Smooth muscle cell (in vitro differentiated cells): ENCODE measurements around the gene CDRT15. TPM values are rescaled to one million over a fixed set of nuclear protein-coding genes. Genes with fewer than 3 reads are reported as not detected.
"Not testable (repeated sequence)": the region's sequence is repeated elsewhere in the genome, so short reads cannot be mapped to it uniquely, and the experiment has no call there.

ENCODE experiments used
- DNase-seq: peaks from one replicate; lab custom pipeline; 2025; ENCODE audit not compliant: unreplicated experiment; lab: John Stamatoyannopoulos, UW
- H2AFZ ChIP-seq: fragments of 200-600 bp; sonication (generic); 2 replicates; pipeline ENCODE4 v1.6.0; 2016; ENCODE audit warnings: antibody characterized with exemption, low read depth, mild to moderate bottlenecking
- H3F3A ChIP-seq: fragments of 200-600 bp; sonication (generic); 2 replicates; pipeline ENCODE4 v1.6.0; 2017; ENCODE audit warnings: antibody characterized with exemption, low read depth
- H3K27ac ChIP-seq: fragments of 200-600 bp; sonication (generic); 2 replicates; pipeline ENCODE4 v1.5.1; 2016; ENCODE audit warnings: low read depth, mild to moderate bottlenecking
- H3K27me3 ChIP-seq: fragments of 200-600 bp; sonication (generic); 2 replicates; pipeline ENCODE4 v1.6.1; 2016; ENCODE audit warnings: low read depth, mild to moderate bottlenecking
- H3K36me3 ChIP-seq: fragments of 200-600 bp; sonication (generic); 2 replicates; pipeline ENCODE4 v1.5.1; 2016; ENCODE audit warnings: low read depth
- H3K4me1 ChIP-seq: fragments of 200-600 bp; sonication (generic); 2 replicates; pipeline ENCODE4 v1.5.1; 2016; ENCODE audit warnings: low read depth
- H3K4me2 ChIP-seq: fragments of 200-600 bp; sonication (generic); 2 replicates; pipeline ENCODE4 v1.6.0; 2016; ENCODE audit warnings: mild to moderate bottlenecking
- H3K4me3 ChIP-seq: fragments of 200-600 bp; sonication (generic); 2 replicates; pipeline ENCODE4 v1.5.1; 2016; ENCODE audit warnings: mild to moderate bottlenecking
- H3K79me2 ChIP-seq: fragments of 200-600 bp; sonication (generic); 2 replicates; pipeline ENCODE4 v1.6.0; 2016; ENCODE audit warnings: low read depth, mild to moderate bottlenecking
- H3K9ac ChIP-seq: fragments of 200-600 bp; sonication (generic); 2 replicates; pipeline ENCODE4 v1.6.0; 2016; ENCODE audit warnings: low read depth
- H3K9me3 ChIP-seq: fragments of 200-600 bp; sonication (generic); replicated peaks from 2 replicates; pipeline ENCODE4 v1.5.1; 2016; ENCODE audit warnings: low read depth
- H4K20me1 ChIP-seq: fragments of 200-600 bp; sonication (generic); 2 replicates; pipeline ENCODE4 v1.6.0; 2016; ENCODE audit warnings: low read depth
- CTCF ChIP-seq: fragments of 200-600 bp; sonication (generic); IDR thresholded peaks from 2 replicates; pipeline ENCODE4 v1.5.1; 2017; ENCODE audit warnings: borderline replicate concordance, mild to moderate bottlenecking, antibody characterized with exemption; ENCODE audit not compliant: insufficient read depth, poor library complexity, severe bottlenecking
- WGBS: methylation state at CpG from one replicate; pipeline ENCODE4 v1.1.7; 2016; ENCODE audit warnings: low lambda C conversion rate; 5-methylcytosine and 5-hydroxymethylcytosine counted together
- polyA plus RNA-seq: library from polyadenylated mRNA; unstranded; fragments of >200 nt; fragmentation: Nextera tagmentation; extraction: Ambion mirVana; gene quantifications from 2 replicates; pipeline ENCODE4 v1.2.1, GENCODE V29; 2016
- total RNA-seq: library from RNA; depleted of rRNA; stranded (reverse); fragments of >200 nt; gene quantifications from 2 replicates; pipeline ENCODE4 v1.2.3, GENCODE V29; 2014

The CDRT15 gene
- total RNA-seq (not detected in 2 replicates), polyA plus RNA-seq (not detected in 2 replicates)

DNA sequence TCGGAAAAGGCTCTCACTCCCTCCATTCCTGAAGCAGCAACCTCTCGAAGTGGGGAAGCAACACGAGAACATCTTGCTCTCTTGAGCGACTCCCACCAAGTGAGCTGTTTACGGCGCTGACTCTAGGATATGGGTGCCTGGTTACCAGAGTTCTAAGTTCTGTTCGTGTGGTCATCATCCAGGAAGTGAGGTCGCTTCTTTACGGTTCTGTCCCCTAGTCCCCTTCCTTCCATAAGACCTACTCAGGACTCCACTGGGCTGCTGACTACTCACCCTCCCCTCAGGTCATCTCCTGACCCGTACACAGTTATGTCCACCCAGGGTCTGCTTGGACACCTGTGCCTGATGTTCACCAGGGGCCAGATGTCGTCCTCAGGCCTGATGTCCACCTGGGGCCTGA lies at the start of gene CDRT15:
TSS of gene CDRT15 (minus strand) at position 101 of the 400 bp plus-strand sequence. CDS start at position 72, 29 bp downstream.
- not testable (repeated sequence) for H3K4me2 ChIP-seq, H3K4me3 ChIP-seq
- WGBS, result 97% methylated on average over 11 of the region's 11 CpGs

DNA sequence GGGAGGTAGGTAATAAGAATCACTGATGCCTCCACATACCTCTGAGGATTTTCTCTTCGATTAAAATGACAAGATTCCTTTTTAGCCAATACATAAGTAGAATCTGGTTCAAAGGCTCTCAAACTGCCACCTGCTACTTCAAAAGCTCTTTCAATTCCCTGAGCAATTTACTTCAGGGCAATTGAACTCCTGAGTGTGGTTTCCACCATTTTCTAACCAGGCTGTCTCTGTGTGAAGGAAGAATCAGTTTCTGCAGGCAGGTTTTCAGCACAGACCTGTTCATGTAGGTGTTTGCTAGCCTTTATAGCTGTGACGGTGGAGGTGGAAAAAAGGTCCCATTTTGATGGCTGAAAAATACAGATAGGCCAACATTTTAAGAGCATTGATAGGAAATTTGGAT lies 46.1 kb upstream of the CDRT15 start:
- Histone ChIP-seq H2AFZ (no peak overlapping the region), H4K20me1 (no peaks in the 10 kb centered on the region), H3K9ac (no peak overlapping the region), H3K4me1 (no peaks in the 10 kb centered on the region), H3K4me2 (no peak overlapping the region), H3K9me3 (no peaks in the 10 kb centered on the region), H3K27me3 (peaks cover 10% of the 10 kb centered on the region), H3K4me3 (no peak overlapping the region), H3F3A (no peaks in the 10 kb centered on the region), H3K79me2 (no peaks in the 10 kb centered on the region), H3K36me3 (no peaks in the 10 kb centered on the region), H3K27ac (no peak overlapping the region)
- TF ChIP-seq CTCF, result no peak
- WGBS, result 83% methylated on average over 2 of the region's 2 CpGs
- no peak for DNase-seq

More for the DNA sequence above, at the start of gene CDRT15:
- H3K36me3 ChIP-seq, H3K4me1 ChIP-seq, H3K27me3 ChIP-seq, H2AFZ ChIP-seq, H3K79me2 ChIP-seq, H3F3A ChIP-seq, H3K9me3 ChIP-seq, H4K20me1 ChIP-seq, H3K27ac ChIP-seq, DNase-seq, H3K9ac ChIP-seq: not testable (repeated sequence)

DNA sequence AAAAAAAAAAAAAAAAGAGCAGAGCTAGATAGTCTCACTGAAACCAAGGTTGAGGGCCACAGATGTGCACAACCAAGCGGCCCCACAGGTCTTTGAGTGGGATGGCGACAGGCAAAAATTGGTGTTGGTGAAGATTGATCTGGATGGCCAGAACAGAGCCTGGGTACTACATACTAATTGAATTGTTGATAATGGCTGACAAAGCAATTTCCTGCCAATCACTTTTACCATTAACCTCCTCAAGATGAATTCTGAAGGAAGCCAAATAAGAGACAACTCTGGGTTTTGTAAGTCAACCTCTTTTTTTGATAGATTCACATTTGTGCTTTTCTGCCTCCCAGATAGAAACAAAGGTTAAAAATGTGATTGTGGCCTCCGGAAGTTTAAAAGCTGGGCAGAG lies 44.9 kb upstream of the CDRT15 start:
- Histone ChIP-seq H3K36me3 (no peaks in the 10 kb centered on the region), H3K4me1 (no peaks in the 10 kb centered on the region), H4K20me1 (no peaks in the 10 kb centered on the region), H3K27ac (no peak overlapping the region), H3K79me2 (no peaks in the 10 kb centered on the region), H3K4me3 (no peak overlapping the region), H3K4me2 (no peak overlapping the region), H3F3A (no peaks in the 10 kb centered on the region), H3K9ac (no peak overlapping the region), H3K9me3 (no peaks in the 10 kb centered on the region), H3K27me3 (peaks cover 10% of the 10 kb centered on the region), H2AFZ (no peak overlapping the region)
- WGBS, result 67% methylated on average over 3 of the region's 3 CpGs
- DNase-seq, result no peak
- no peak for TF ChIP-seq CTCF

DNA sequence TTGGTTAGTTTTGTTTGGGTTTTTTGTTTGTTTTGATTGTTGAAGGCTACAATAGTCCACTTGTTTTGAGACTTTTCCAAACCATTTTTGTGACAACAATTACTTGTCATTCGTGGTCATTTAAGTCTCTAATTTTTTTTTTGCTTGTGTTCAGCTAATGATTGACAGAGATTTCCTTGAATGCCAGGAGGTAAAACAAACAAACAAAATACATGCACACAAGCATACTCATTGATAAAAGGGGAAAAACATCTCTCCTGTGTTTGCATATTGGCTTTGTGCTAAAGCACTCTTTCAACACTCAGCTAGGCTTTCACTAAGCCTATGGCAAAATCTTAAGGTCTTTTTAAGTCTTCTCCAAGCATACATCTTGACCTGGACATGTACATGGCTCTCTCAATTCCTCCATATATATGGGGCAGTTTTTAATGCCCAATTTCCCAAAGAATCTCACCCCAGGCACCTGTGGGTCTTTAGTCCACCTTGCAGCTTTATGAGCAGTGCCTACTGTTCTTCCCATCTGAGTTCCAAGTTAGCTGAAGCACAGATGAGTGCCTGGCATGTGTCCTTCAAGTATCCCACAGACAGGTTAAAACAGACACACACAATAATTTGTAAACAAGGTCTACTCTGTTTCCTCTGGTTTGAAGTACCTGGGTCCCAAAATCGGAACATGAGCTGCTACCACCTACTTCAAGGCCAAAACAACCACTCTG lies 40.0 kb upstream of the CDRT15 start:
- Histone ChIP-seq H3K4me2 (no peak overlapping the region), H3K4me3 (no peak overlapping the region)

More for the DNA sequence above, 40.0 kb upstream of the CDRT15 start:
- Histone ChIP-seq H3K4me1 (no peaks in the 10 kb centered on the region), H3K27ac (no peak overlapping the region), H3F3A (no peaks in the 10 kb centered on the region), H4K20me1 (no peaks in the 10 kb centered on the region), H3K9me3 (no peaks in the 10 kb centered on the region), H3K9ac (no peak overlapping the region), H3K79me2 (no peaks in the 10 kb centered on the region), H3K36me3 (no peaks in the 10 kb centered on the region), H3K27me3 (no peaks in the 10 kb centered on the region), H2AFZ (no peak overlapping the region)
- no peak for DNase-seq
- 83% methylated on average over 2 of the region's 2 CpGs for WGBS
- TF ChIP-seq CTCF, result no peak
